ENCODE results near the gene SCAPER.

- TF ChIP-seq CTCF (IDR thresholded peaks at IDR 0.05; ENCODE audit: low read depth, low read length, missing input control) (no peak), FOXA1 (IDR thresholded peaks at IDR 0.05) (no peak), MAX (IDR thresholded peaks at IDR 0.05) (no peak), RAD21 (IDR thresholded peaks at IDR 0.05) (no peak), ZBTB33 (IDR thresholded peaks at IDR 0.05) (no peak), TAF1 (conservative IDR thresholded peaks at IDR 0.05) (no peak), GABPA (IDR thresholded peaks at IDR 0.05 in 1 of 2, conservative IDR thresholded peaks at IDR 0.05 in 1 of 2) (no peak), SP1 (IDR thresholded peaks at IDR 0.05) (no peak), JUND (IDR thresholded peaks at IDR 0.05) (no peak), REST (IDR thresholded peaks at IDR 0.05) (no peak), RXRA (IDR thresholded peaks at IDR 0.05) (no peak), ATF3 (IDR thresholded peaks at IDR 0.05) (no peak)
These were observed 606.2 kb downstream of the SCAPER start for GRCh38 chr15:76298986-76299385.
